ENCODE results near the gene IL1RL1.

Gene IL1RL1

DNA sequence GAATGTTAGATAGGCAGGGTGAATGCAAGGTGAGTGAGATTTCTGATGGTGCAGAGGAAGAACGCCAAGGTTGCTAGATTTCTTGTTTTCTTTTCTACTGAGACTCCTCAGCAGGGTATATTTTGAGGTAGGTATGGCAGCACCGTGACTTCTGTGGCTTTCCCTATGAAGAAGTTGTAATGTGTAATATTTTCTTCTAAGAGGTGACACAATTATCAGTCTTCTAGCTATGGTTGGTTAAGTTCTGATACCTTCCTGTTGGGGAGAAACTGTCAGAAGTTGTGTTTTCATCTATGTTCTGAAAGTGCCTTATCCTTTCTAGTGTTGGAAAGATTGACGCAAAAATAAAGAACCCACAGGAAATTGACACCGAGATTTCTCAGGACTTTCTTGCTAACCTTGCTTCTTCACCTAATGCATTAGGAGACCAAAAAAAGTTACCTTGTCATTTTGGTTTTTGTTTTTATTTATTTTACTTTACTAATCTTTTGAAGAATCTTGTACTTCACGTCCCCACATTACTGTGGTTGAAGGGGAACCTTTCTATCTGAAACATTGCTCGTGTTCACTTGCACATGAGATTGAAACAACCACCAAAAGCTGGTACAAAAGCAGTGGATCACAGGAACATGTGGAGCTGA, 56.1 kb downstream of the IL1RL1 start:
- no peak for DNase-seq

- DNase-seq: no peak
Observed at GRCh38 chr2:102368461-102369109, 57.2 kb downstream of the IL1RL1 start.

DNA sequence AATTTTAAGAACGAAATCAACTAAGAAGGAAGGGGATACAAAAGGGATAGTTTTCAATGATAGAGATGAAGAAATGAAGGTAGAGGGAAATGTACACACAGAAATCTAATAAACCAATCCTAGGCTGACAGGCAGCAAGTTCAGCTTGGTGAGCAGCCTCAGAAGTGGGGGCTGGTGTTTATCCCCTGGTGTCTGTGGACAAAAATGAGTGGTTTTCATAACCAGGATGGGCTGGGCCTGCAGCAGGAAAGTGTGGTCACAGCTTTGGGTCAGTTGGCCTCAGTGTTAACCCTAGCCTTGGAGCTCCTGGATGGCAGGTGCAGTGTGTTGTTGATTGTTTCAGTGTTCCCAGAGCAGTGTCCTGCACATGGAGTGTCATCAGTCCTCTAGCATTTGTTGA, 58.5 kb downstream of the IL1RL1 start:
- no peak for DNase-seq

DNA sequence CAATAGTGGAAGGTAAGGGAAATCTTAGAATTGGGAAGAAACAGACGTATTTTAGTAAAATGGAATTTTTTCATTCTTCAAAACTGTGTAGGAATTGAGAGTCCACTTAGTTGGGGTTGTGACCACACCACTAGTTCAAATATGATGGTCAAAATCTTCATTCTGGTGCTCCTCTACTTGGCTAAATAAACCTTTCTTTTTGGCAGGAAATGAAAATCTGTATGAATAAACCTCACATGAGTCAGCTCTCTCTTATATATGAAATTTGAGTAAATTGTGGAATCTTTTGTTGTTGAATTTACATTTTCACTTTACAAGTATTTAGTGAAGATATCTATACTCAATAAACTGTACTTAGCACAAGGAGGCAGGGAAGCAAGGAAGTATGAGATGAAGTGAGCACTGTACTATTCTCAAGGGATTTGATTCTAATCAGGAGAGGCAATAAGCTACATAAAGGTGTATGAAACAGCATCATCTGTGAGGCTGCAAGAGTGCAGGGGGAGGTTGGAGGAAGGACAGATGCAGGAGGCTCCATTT, 64.8 kb downstream of the IL1RL1 start:
- DNase-seq: no peak

DNA sequence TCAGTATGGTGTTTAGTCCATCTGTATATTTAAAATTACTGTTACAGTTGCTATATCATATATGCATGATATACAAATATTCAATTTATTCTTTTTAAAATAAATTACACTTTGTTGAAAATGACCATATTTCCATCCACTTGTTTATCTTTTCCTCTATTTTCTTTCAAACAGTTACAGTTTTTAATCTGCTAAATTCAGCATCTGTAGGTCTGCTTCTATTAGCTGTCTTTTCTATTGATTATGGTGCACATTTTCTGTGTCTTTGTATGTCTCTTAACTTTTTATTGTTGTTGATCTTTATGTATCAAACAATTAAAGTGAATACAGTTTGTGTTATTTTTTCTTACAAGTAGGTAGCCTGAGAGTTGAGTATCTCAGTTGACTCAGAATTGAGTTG, 72.4 kb downstream of the IL1RL1 start:
- DNase-seq: no peak

DNA sequence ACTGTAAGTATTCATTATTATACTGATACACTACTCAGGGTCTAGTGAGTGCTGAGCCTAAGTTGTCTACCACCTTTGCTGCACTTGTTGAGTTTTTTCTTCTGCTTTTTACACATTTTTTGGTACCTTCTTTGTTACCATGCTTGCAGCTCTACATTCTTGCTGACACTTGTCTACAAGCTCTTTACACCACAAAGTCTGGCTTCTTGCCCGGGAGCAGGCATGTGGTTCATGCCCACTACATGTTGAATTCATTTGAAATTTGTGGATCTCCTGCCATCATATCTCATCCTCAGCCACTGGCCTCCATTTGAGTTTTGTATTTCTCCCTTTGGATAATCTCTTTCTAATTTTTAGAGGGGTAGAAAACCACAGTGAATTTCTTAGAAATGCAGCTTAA, 74.2 kb downstream of the IL1RL1 start:
- no peak for DNase-seq

DNA sequence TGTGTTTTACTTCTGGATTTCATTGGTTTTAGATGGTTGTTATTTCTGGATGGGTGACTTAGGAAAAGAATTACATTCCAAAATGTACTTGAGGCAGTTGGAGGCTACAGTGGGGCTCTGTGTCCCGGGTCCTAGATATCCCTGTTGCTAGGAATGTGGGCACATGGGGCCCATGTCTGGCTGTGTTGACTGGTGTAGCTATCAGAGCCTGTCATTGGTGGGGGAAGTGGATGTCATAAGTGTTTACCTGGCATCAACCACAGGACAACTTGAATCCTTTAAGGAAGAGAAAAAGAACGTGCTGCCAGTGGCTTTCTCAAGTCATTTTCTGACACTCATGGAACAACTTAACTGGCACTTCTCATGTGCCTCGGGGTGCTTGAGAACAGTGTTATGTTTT, 74.6 kb downstream of the IL1RL1 start:
- no peak for DNase-seq

- DNase-seq: no peak
Observed at GRCh38 chr2:102386867-102387541, 75.6 kb downstream of the IL1RL1 start.

GRCh38 chr2:102387763-102388546, 76.6 kb downstream of the IL1RL1 start:
- no peak for DNase-seq

- DNase-seq: no peak
Observed at GRCh38 chr2:102391565-102391964, 80.2 kb downstream of the IL1RL1 start.

GRCh38 chr2:102392096-102392495, 80.7 kb downstream of the IL1RL1 start:
- DNase-seq: no peak

DNA sequence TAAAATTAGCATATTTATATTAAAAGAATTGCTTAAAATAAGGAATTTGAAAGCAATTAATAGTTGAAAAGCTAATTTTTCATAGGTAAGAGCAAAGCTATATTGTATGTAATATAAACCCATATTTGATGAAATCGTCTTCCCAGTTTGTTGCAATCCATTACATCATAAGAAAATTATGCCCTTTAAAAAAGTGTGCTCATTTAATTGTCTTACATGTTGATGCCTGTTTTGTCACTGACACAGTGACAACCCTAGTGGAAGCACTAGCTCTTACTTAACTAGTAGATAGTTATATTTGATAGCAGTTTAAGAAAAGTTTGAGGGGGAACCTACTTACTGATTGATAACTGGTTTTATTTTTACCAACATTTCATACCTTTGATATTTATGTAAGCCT, 81.6 kb downstream of the IL1RL1 start:
- DNase-seq: no peak

GRCh38 chr2:102396012-102396411, 84.6 kb downstream of the IL1RL1 start:
- no peak for DNase-seq

GRCh38 chr2:102397209-102397608, 85.8 kb downstream of the IL1RL1 start:
- DNase-seq: no peak

DNA sequence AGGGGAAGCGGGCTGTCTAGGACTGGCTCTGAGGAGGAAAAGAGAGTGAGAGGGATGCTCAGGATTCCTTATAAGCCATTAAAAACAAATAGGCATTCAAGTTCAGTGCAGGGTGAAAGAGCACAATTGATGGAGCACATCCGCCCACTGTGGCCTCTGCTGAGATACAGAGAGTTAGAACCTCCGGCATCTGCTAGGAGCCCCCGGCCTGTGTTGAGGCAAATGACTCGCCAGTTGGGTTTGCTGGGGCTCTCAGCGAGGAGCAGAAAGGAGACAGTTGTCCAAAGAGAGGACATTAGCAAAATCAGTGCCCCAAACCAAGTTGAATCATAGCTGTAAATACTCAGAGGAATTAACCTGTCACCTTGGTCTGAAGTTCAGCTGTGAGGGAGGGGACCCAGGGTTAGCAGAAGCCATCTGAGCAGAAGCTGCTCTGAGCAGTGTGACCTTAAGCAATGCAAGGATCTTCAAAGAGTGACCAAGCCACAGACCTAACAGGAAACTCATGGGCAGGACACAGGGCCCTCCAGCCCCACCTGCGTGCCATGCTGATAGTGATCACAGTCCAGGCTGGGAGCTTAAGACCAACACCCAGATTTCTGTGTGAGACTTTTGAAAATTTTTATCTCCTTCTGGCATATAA, 88.3 kb downstream of the IL1RL1 start:
- no peak for DNase-seq

DNA sequence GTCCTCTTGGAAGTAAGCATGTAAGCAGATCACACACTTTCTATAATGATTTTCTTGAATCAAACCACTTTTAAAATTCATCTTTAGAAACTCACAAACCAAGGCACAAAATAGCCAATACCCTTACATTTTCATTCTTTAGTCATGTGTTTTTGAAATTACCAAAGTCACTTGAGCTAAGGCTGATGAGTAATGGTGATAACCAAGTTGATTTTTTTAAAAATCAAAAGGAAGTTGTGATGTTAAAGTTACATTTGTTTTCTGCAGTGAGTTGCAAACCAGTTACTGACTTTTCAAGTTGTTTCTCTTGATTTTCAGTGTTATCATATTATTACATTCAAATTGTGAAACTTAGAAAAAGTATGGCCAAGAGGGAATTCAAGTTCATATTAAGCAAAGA, 90.1 kb downstream of the IL1RL1 start:
- no peak for DNase-seq

Data from nucleus accumbens (tissue), 56 donors.